Neuronal stem cell (in vitro differentiated cells): Measurements from ENCODE around the gene CD53.

Experiments used
- DNase-seq: peaks from one replicate; pipeline ENCODE4 v3.0.0-alpha.2; 2013; ENCODE audit warnings: low spot score
- H2AFZ ChIP-seq: one replicate; pipeline ENCODE4 v1.6.1; 2013; ENCODE audit warnings: mild to moderate bottlenecking, low read length, inconsistent platforms
- H2AK5ac ChIP-seq: 2 replicates; pipeline ENCODE4 v1.6.1; 2013; ENCODE audit warnings: low read depth, mild to moderate bottlenecking, inconsistent platforms, low read length, moderate library complexity, mixed read lengths
- H2BK120ac ChIP-seq: 2 replicates; pipeline ENCODE4 v1.6.1; 2013; ENCODE audit warnings: low read depth, mild to moderate bottlenecking, inconsistent platforms, low read length, moderate library complexity, mixed read lengths
- H2BK12ac ChIP-seq: one replicate; pipeline ENCODE4 v1.6.1; 2013; ENCODE audit warnings: low read length, inconsistent platforms
- H2BK15ac ChIP-seq: 2 replicates; pipeline ENCODE4 v1.6.1; 2013; ENCODE audit warnings: mild to moderate bottlenecking, low read length, inconsistent platforms, mixed read lengths
- H2BK5ac ChIP-seq: one replicate; pipeline ENCODE4 v1.6.1; 2013; ENCODE audit warnings: inconsistent platforms, mild to moderate bottlenecking, low read length, moderate library complexity
- H3K14ac ChIP-seq: one replicate; pipeline ENCODE4 v1.6.1; 2013; ENCODE audit warnings: low read length, inconsistent platforms
- H3K18ac ChIP-seq: 2 replicates; pipeline ENCODE4 v1.6.1; 2013; ENCODE audit warnings: low read length, inconsistent platforms
- H3K23ac ChIP-seq: 2 replicates; pipeline ENCODE4 v1.6.1; 2013; ENCODE audit warnings: low read depth, mild to moderate bottlenecking, mixed read lengths, low read length, inconsistent platforms; ENCODE audit not compliant: poor library complexity
- H3K27ac ChIP-seq: replicated peaks from 3 replicates; pipeline ENCODE4 v1.5.1; 2013; ENCODE audit warnings: low read length, inconsistent platforms
- H3K27me3 ChIP-seq, 3 experiments: 2 replicates each; pipeline ENCODE4 v1.6.1; 2013; ENCODE audit warnings: low read length in 3 of 3, mild to moderate bottlenecking in 2 of 3, inconsistent platforms in 1 of 3, low read depth in 1 of 3, mixed read lengths in 1 of 3, moderate library complexity in 1 of 3; ENCODE audit not compliant: control insufficient read depth in 3 of 3, insufficient read depth in 3 of 3
- H3K36me3 ChIP-seq, 2 donors: replicated peaks in 1 of 2; 2 replicates each; pipeline ENCODE4 v1.6.1; 2013; ENCODE audit warnings: low read length in 2 of 2; ENCODE audit not compliant: control insufficient read depth in 2 of 2, insufficient read depth in 2 of 2
- H3K4ac ChIP-seq: 2 replicates; pipeline ENCODE4 v1.6.1; 2013; ENCODE audit warnings: inconsistent platforms, mild to moderate bottlenecking, low read length, moderate library complexity
- H3K4me1 ChIP-seq, 2 donors: 1 replicate in 1 of 2; 2 replicates in 1 of 2; pipeline ENCODE4 v1.6.1; 2013; ENCODE audit warnings: low read length in 2 of 2, low read depth in 1 of 2; ENCODE audit not compliant: control insufficient read depth in 2 of 2, insufficient read depth in 1 of 2
- H3K4me2 ChIP-seq: one replicate; pipeline ENCODE4 v1.6.1; 2013; ENCODE audit warnings: mild to moderate bottlenecking, low read length, inconsistent platforms; ENCODE audit not compliant: insufficient read depth, poor library complexity, severe bottlenecking
- H3K4me3 ChIP-seq, 2 donors: 2 replicates each; pipeline ENCODE4 v1.5.1; 2013; ENCODE audit warnings: low read length in 2 of 2, mild to moderate bottlenecking in 2 of 2, inconsistent platforms in 1 of 2, moderate library complexity in 1 of 2
- H3K79me1 ChIP-seq: one replicate; pipeline ENCODE4 v1.6.1; 2013; ENCODE audit warnings: low read depth, mild to moderate bottlenecking, inconsistent platforms, low read length, moderate library complexity
- H3K9ac ChIP-seq: one replicate; pipeline ENCODE4 v1.6.1; 2013; ENCODE audit warnings: mild to moderate bottlenecking, low read depth, low read length, inconsistent platforms; ENCODE audit not compliant: poor library complexity
- H3K9me3 ChIP-seq, 2 donors: replicated peaks in 1 of 2; 2 replicates each; pipeline versions ENCODE3 to v1.6.1; 2013; ENCODE audit warnings: low read length in 2 of 2, mild to moderate bottlenecking in 2 of 2, inconsistent platforms in 1 of 2, low read depth in 1 of 2, mixed read lengths in 1 of 2, moderate library complexity in 1 of 2; ENCODE audit not compliant: control insufficient read depth in 2 of 2, insufficient read depth in 1 of 2
- H4K8ac ChIP-seq: one replicate; pipeline ENCODE4 v1.6.1; 2013; ENCODE audit warnings: low read depth, mild to moderate bottlenecking, inconsistent platforms, low read length, moderate library complexity
- H4K91ac ChIP-seq: one replicate; pipeline ENCODE4 v1.6.1; 2013; ENCODE audit warnings: low read length, low read depth, mild to moderate bottlenecking, inconsistent platforms; ENCODE audit not compliant: poor library complexity
- WGBS, 2 donors: extraction: QIAGEN DNeasy Blood & Tissue Kit; methylation state at CpG; one replicate each; pipeline ENCODE4 v1.1.7; 2013; ENCODE audit warnings: missing lambda C conversion rate in 2 of 2, mixed read lengths in 1 of 2; ENCODE audit not compliant: insufficient read length in 2 of 2, insufficient replicate concordance in 1 of 2; ENCODE audit errors: extremely low coverage in 2 of 2; 5-methylcytosine and 5-hydroxymethylcytosine counted together

The CD53 gene

GRCh38 chr1:110876748-110877341 is 3.9 kb downstream of the CD53 start:
- no peak for DNase-seq
- H3K4ac ChIP-seq, result no peak overlapping the region
- no CpG with 5 or more reads among the region's 1 CpG for WGBS, 2 donors

GRCh38 chr1:110877364-110877763 is 4.4 kb downstream of the CD53 start:
- no peak overlapping the region for H2BK120ac ChIP-seq
- DNase-seq, result no peak
- no peak overlapping the region for H2AK5ac ChIP-seq
- no peaks in the 10 kb centered on the region for H3K36me3 ChIP-seq
- H2BK15ac ChIP-seq, result no peak overlapping the region
- no peaks in the 10 kb centered on the region for H3K79me1 ChIP-seq
- no peak overlapping the region for H3K4me2 ChIP-seq
- no peak overlapping the region for H2BK5ac ChIP-seq
- H3K27me3 ChIP-seq, result peaks cover 0 to 3% (median 0%) of the 10 kb centered on the region in 3 experiments
- no peak overlapping the region for H3K4ac ChIP-seq
- no peak overlapping the region for H3K14ac ChIP-seq
- 100% methylated on average over 2 of the region's 6 CpGs for WGBS, 2 donors
- no peak overlapping the region for H4K91ac ChIP-seq
- no peak overlapping the region for H2AFZ ChIP-seq
- H3K4me3 ChIP-seq, result no peak overlapping the region
- H3K4me1 ChIP-seq, result no peaks in the 10 kb centered on the region
- H3K18ac ChIP-seq, result no peak overlapping the region
- peaks cover 0 to 2% of the 10 kb centered on the region in 2 donors for H3K9me3 ChIP-seq
- no peak overlapping the region for H3K23ac ChIP-seq
- H2BK12ac ChIP-seq, result no peak overlapping the region
- no peak overlapping the region for H3K27ac ChIP-seq
- H3K9ac ChIP-seq, result no peak overlapping the region
- H4K8ac ChIP-seq, result no peak overlapping the region

More at GRCh38 chr1:110876748-110877341, 3.9 kb downstream of the CD53 start:
- H2AFZ ChIP-seq, result no peak overlapping the region
- no peaks in the 10 kb centered on the region for H3K79me1 ChIP-seq
- no peak overlapping the region for H3K4me2 ChIP-seq
- no peak overlapping the region for H4K91ac ChIP-seq
- no peak overlapping the region for H3K4me3 ChIP-seq
- H3K9ac ChIP-seq, result no peak overlapping the region
- H2BK120ac ChIP-seq, result no peak overlapping the region
- no peaks in the 10 kb centered on the region for H3K36me3 ChIP-seq
- no peak overlapping the region for H2BK5ac ChIP-seq
- no peak overlapping the region for H2BK15ac ChIP-seq
- H4K8ac ChIP-seq, result no peak overlapping the region
- H3K27ac ChIP-seq, result no peak overlapping the region
- peaks cover 0 to 3% (median 0%) of the 10 kb centered on the region in 3 experiments for H3K27me3 ChIP-seq
- H3K4me1 ChIP-seq, result no peaks in the 10 kb centered on the region
- no peak overlapping the region for H3K18ac ChIP-seq
- H3K9me3 ChIP-seq, result peaks cover 0 to 2% of the 10 kb centered on the region in 2 donors
- H3K23ac ChIP-seq, result no peak overlapping the region
- H2AK5ac ChIP-seq, result no peak overlapping the region
- no peak overlapping the region for H3K14ac ChIP-seq
- no peak overlapping the region for H2BK12ac ChIP-seq

GRCh38 chr1:110877776-110878175 is 4.8 kb downstream of the CD53 start:
- Histone ChIP-seq H3K23ac (no peak overlapping the region), H3K4me2 (no peak overlapping the region), H3K4me3 (no peak overlapping the region), H2BK12ac (no peak overlapping the region), H3K9ac (no peak overlapping the region), H4K8ac (no peak overlapping the region), H3K27ac (no peak overlapping the region), H2BK5ac (no peak overlapping the region), H2BK120ac (no peak overlapping the region), H3K14ac (no peak overlapping the region), H3K9me3 (peaks cover 0 to 2% of the 10 kb centered on the region in 2 donors), H4K91ac (no peak overlapping the region), H3K18ac (no peak overlapping the region), H3K79me1 (no peaks in the 10 kb centered on the region), H2BK15ac (no peak overlapping the region), H3K4me1 (no peaks in the 10 kb centered on the region), H2AFZ (no peak overlapping the region), H2AK5ac (no peak overlapping the region), H3K36me3 (no peaks in the 10 kb centered on the region), H3K27me3 (peaks cover 0 to 3% (median 0%) of the 10 kb centered on the region in 3 experiments), H3K4ac (no peak overlapping the region)
- WGBS, 2 donors, result no CpG with 5 or more reads among the region's 8 CpGs
- DNase-seq, result no peak

GRCh38 chr1:110878591-110878990 is 5.6 kb downstream of the CD53 start:
- no peak overlapping the region for H4K8ac ChIP-seq
- H2BK12ac ChIP-seq, result no peak overlapping the region
- no peak overlapping the region for H3K4ac ChIP-seq
- no peak overlapping the region for H2BK5ac ChIP-seq
- H2BK15ac ChIP-seq, result no peak overlapping the region
- no peak overlapping the region for H3K27ac ChIP-seq
- no CpG with 5 or more reads among the region's 2 CpGs for WGBS, 2 donors
- H2AK5ac ChIP-seq, result no peak overlapping the region
- H3K14ac ChIP-seq, result no peak overlapping the region
- no peak overlapping the region for H3K18ac ChIP-seq
- no peak overlapping the region for H3K4me2 ChIP-seq
- H4K91ac ChIP-seq, result no peak overlapping the region
- H3K36me3 ChIP-seq, result no peaks in the 10 kb centered on the region
- H3K4me3 ChIP-seq, result no peak overlapping the region
- H3K79me1 ChIP-seq, result no peaks in the 10 kb centered on the region
- H3K9me3 ChIP-seq, result peaks cover 0 to 2% of the 10 kb centered on the region in 2 donors
- H3K9ac ChIP-seq, result no peak overlapping the region
- peaks cover 0 to 3% (median 0%) of the 10 kb centered on the region in 3 experiments for H3K27me3 ChIP-seq
- H2BK120ac ChIP-seq, result no peak overlapping the region
- H3K23ac ChIP-seq, result no peak overlapping the region
- no peak overlapping the region for H2AFZ ChIP-seq
- no peaks in the 10 kb centered on the region for H3K4me1 ChIP-seq
- no peak for DNase-seq
